ENCODE measurements around the gene FAM98C. TPM values are rescaled to one million over a fixed set of nuclear protein-coding genes. Genes with fewer than 3 reads are reported as not detected.
A peak's percentile ranks its signal among the peaks of the same experiment; 100 is the strongest.
"Not testable (repeated sequence)": the region's sequence is repeated elsewhere in the genome, so short reads cannot be mapped to it uniquely, and the experiment has no call there.

FAM98C gene
- total and polyA plus RNA-seq, 2 donors (not counting 1 experiment from before 2014, with no cell fraction given), result 44.1 to 73.5 TPM

GRCh38 chr19:38405276-38405675, 2.4 kb downstream of the FAM98C start:
- Mint-ChIP-seq H3K27ac (peak overlapping the region; percentile 15), H3K27me3 (peaks cover 7% of the 10 kb centered on the region), H3K4me1 (peaks cover 18% of the 10 kb centered on the region), H3K4me3 (peak overlapping the region; percentile 47), H3K9me3 (ENCODE audit: insufficient read depth) (no peaks in the 10 kb centered on the region)
- Histone ChIP-seq H3K36me3 (replicated peaks in 1 of 2; ENCODE audit: control extremely low read depth in 1 of 2, control insufficient read depth in 1 of 2, extremely low read depth in 1 of 2, insufficient read depth in 2 of 2, low read length in 1 of 2) (peaks cover 2 to 24% of the 10 kb centered on the region in 2 experiments), H3K9me3 (ENCODE audit: control extremely low read depth in 1 of 3, control insufficient read depth in 2 of 3, insufficient read depth in 1 of 3, low read length in 2 of 3) (no peaks in the 10 kb centered on the region), H3K79me2 (ENCODE audit: control insufficient read depth, insufficient read depth, low read length) (peaks cover 11% of the 10 kb centered on the region), H4K20me1 (ENCODE audit: control insufficient read depth, insufficient read depth, low read length, poor library complexity, severe bottlenecking) (no peaks in the 10 kb centered on the region), H3K27ac (ENCODE audit: low read length in 2 of 2) (no peak overlapping the region), H3K4me3 (ENCODE audit: control extremely low read depth in 1 of 5, extremely low read depth in 1 of 5, insufficient read depth in 1 of 5, low read depth in 2 of 5, low read length in 4 of 5) (no peak overlapping the region), H2AFZ (ENCODE audit: insufficient read depth, low read depth, low read length, poor library complexity, severe bottlenecking) (no peak overlapping the region), H3K4me1 (ENCODE audit: control insufficient read depth in 2 of 2, insufficient read depth in 2 of 2, low read length in 2 of 2) (peaks cover 5 to 14% of the 10 kb centered on the region in 2 donors), H3K27me3 (replicated peaks in 1 of 4; ENCODE audit: control extremely low read depth in 1 of 4, control insufficient read depth in 3 of 4, insufficient read depth in 4 of 4, low read length in 3 of 4) (peaks cover 0 to 4% (median 0%) of the 10 kb centered on the region in 4 experiments), H3K9ac (ENCODE audit: low read length) (no peak overlapping the region), H3K4me2 (replicated peaks; ENCODE audit: low read depth, low read length, poor library complexity, severe bottlenecking) (no peak overlapping the region)
- ChIA-PET CTCF (interaction anchor here (0.6 to 5.0 kb wide), 5 partner anchors 18 to 388 kb away, joined by 3 to 90 read pairs (median 3); partner anchors contain the start of genes GGN and PSMD8), POLR2A (no interaction called here)
- no peak for ATAC-seq (ENCODE audit: low read depth)
- TF ChIP-seq EZH2 (IDR thresholded peaks at IDR 0.05; ENCODE audit: borderline replicate concordance, insufficient read depth, low read depth, low read length, poor library complexity, severe bottlenecking) (no peak), CTCF (IDR thresholded peaks at IDR 0.05) (no peak)
- intact Hi-C loops (cut with micrococcal nuclease), result no loop called here
- no peak for DNase-seq
- 98% methylated on average over 7 of the region's 8 CpGs for WGBS (ENCODE audit: insufficient coverage)

GRCh38 chr19:38409631-38410133, 6.8 kb downstream of the FAM98C start:
- Histone ChIP-seq H3K79me2 (ENCODE audit: control insufficient read depth, insufficient read depth, low read length) (no peaks in the 10 kb centered on the region), H3K4me2 (replicated peaks; ENCODE audit: low read depth, low read length, poor library complexity, severe bottlenecking) (no peak overlapping the region), H3K4me3 (ENCODE audit: control extremely low read depth in 1 of 5, extremely low read depth in 1 of 5, insufficient read depth in 1 of 5, low read depth in 2 of 5, low read length in 4 of 5) (no peak overlapping the region), H4K20me1 (ENCODE audit: control insufficient read depth, insufficient read depth, low read length, poor library complexity, severe bottlenecking) (no peaks in the 10 kb centered on the region), H3K4me1 (ENCODE audit: control insufficient read depth in 2 of 2, insufficient read depth in 2 of 2, low read length in 2 of 2) (no peaks in the 10 kb centered on the region), H3K9me3 (ENCODE audit: control extremely low read depth in 1 of 3, control insufficient read depth in 2 of 3, insufficient read depth in 1 of 3, low read length in 2 of 3) (no peaks in the 10 kb centered on the region), H3K27me3 (replicated peaks in 1 of 4; ENCODE audit: control extremely low read depth in 1 of 4, control insufficient read depth in 3 of 4, insufficient read depth in 4 of 4, low read length in 3 of 4) (no peaks in the 10 kb centered on the region), H3K36me3 (replicated peaks in 1 of 2; ENCODE audit: control extremely low read depth in 1 of 2, control insufficient read depth in 1 of 2, extremely low read depth in 1 of 2, insufficient read depth in 2 of 2, low read length in 1 of 2) (peaks cover 2 to 24% of the 10 kb centered on the region in 2 experiments), H3K9ac (ENCODE audit: low read length) (no peak overlapping the region), H3K27ac (ENCODE audit: low read length in 2 of 2) (no peak overlapping the region), H2AFZ (ENCODE audit: insufficient read depth, low read depth, low read length, poor library complexity, severe bottlenecking) (no peak overlapping the region)
- ChIA-PET CTCF (no interaction called here), POLR2A (no interaction called here)
- Mint-ChIP-seq H3K27me3 (no peaks in the 10 kb centered on the region), H3K27ac (no peak overlapping the region), H3K4me1 (peaks cover 3% of the 10 kb centered on the region), H3K4me3 (no peak overlapping the region), H3K9me3 (ENCODE audit: insufficient read depth) (no peaks in the 10 kb centered on the region)
- DNase-seq (no peak), ATAC-seq (ENCODE audit: low read depth) (no peak)
- 93% methylated on average over 4 of the region's 7 CpGs for WGBS (ENCODE audit: insufficient coverage)
- intact Hi-C loops (cut with micrococcal nuclease), result no loop called here
- no peak for TF ChIP-seq CTCF (IDR thresholded peaks at IDR 0.05)

- not testable (repeated sequence) for H4K20me1 ChIP-seq (ENCODE audit: control insufficient read depth, insufficient read depth, low read length, poor library complexity, severe bottlenecking); H3K9me3 Mint-ChIP-seq (ENCODE audit: insufficient read depth)
Observed at GRCh38 chr19:38410407-38410806, 7.5 kb downstream of the FAM98C start.

More at GRCh38 chr19:38410407-38410806, 7.5 kb downstream of the FAM98C start:
- WGBS (ENCODE audit: insufficient coverage), result 80% methylated on average over 2 of the region's 6 CpGs
- H3K27ac Mint-ChIP-seq; H3K4me3 ChIP-seq (ENCODE audit: control extremely low read depth in 1 of 5, extremely low read depth in 1 of 5, insufficient read depth in 1 of 5, low read depth in 2 of 5, low read length in 4 of 5); H3K4me3 Mint-ChIP-seq; H3K4me2 ChIP-seq (replicated peaks; ENCODE audit: low read depth, low read length, poor library complexity, severe bottlenecking); POLR2A ChIA-PET; DNase-seq; intact Hi-C loops (cut with micrococcal nuclease); H3K4me1 ChIP-seq (ENCODE audit: control insufficient read depth in 2 of 2, insufficient read depth in 2 of 2, low read length in 2 of 2); H2AFZ ChIP-seq (ENCODE audit: insufficient read depth, low read depth, low read length, poor library complexity, severe bottlenecking); H3K79me2 ChIP-seq (ENCODE audit: control insufficient read depth, insufficient read depth, low read length); H3K27ac ChIP-seq (ENCODE audit: low read length in 2 of 2); ATAC-seq (ENCODE audit: low read depth); H3K27me3 ChIP-seq (replicated peaks in 1 of 4; ENCODE audit: control extremely low read depth in 1 of 4, control insufficient read depth in 3 of 4, insufficient read depth in 4 of 4, low read length in 3 of 4); H3K4me1 Mint-ChIP-seq; H3K9ac ChIP-seq (ENCODE audit: low read length); CTCF ChIA-PET; H3K27me3 Mint-ChIP-seq; H3K9me3 ChIP-seq (ENCODE audit: control extremely low read depth in 1 of 3, control insufficient read depth in 2 of 3, insufficient read depth in 1 of 3, low read length in 2 of 3): not testable (repeated sequence)
- peaks cover 2 to 17% of the 10 kb centered on the region in 2 experiments for H3K36me3 ChIP-seq (replicated peaks in 1 of 2; ENCODE audit: control extremely low read depth in 1 of 2, control insufficient read depth in 1 of 2, extremely low read depth in 1 of 2, insufficient read depth in 2 of 2, low read length in 1 of 2)

Data from B cell (primary cell).